HEK293 (cell line): ENCODE measurements around the gene RBMS3.

ENCODE experiments used
- CTCF ChIA-PET: fragments of 350-600 bp; formaldehyde crosslinking; extraction: SDS; loops from one replicate; lab custom pipeline; 2021; ENCODE audit warnings: antibody characterized with exemption; lab: Yijun Ruan, JAX
- POLR2A ChIA-PET: fragments of 300-600 bp; formaldehyde crosslinking; extraction: SDS; loops from one replicate; lab custom pipeline; 2020; ENCODE audit warnings: antibody characterized with exemption, inconsistent platforms; lab: Yijun Ruan, JAX
- H3K27ac ChIP-seq: fragments of 200-500 bp; sonication (Bioruptor generic); 2 replicates; pipeline ENCODE4 v1.5.1; 2014; ENCODE audit warnings: low read depth, low read length, control low read depth, inconsistent platforms; ENCODE audit errors: extremely low read depth
- H3K36me3 ChIP-seq, 2 experiments: fragments of 200-500 bp in 1 of 2; sonication (Bioruptor generic) in 1 of 2; 1 replicate in 1 of 2; 2 replicates in 1 of 2; pipeline ENCODE4 v1.5.1; 2014 to 2017; ENCODE audit warnings: inconsistent platforms in 2 of 2, low read length in 2 of 2; ENCODE audit not compliant: control insufficient read depth in 2 of 2, insufficient read depth in 1 of 2
- H3K4me1 ChIP-seq: fragments of 200-500 bp; sonication (Bioruptor generic); 2 replicates; pipeline ENCODE4 v1.5.1; 2014; ENCODE audit warnings: mild to moderate bottlenecking, low read length, inconsistent platforms; ENCODE audit not compliant: control insufficient read depth, insufficient read depth
- H3K4me3 ChIP-seq: 2 replicates; pipeline ENCODE4 v1.5.1; 2011; ENCODE audit warnings: low read depth, mild to moderate bottlenecking, control low read depth, low read length, moderate library complexity
- H3K9me3 ChIP-seq: fragments of 200-500 bp; sonication (Bioruptor generic); 2 replicates; pipeline ENCODE4 v1.5.1; 2014; ENCODE audit warnings: low read depth, low read length, inconsistent platforms; ENCODE audit not compliant: control insufficient read depth, insufficient read depth
- ELK4 ChIP-seq: IDR thresholded peaks from 2 replicates; pipeline ENCODE4 v1.6.1; 2011; ENCODE audit warnings: mild to moderate bottlenecking, low read depth, low read length, borderline replicate concordance
- INSM2 ChIP-seq: fragments of 450-650 bp; formaldehyde crosslinking; IDR thresholded peaks from 2 replicates; pipeline ENCODE4 v1.5.1; 2016; ENCODE audit warnings: missing biosample characterization, missing genetic modification characterization
- KLF9 ChIP-seq: fragments of 450-650 bp; formaldehyde crosslinking; IDR thresholded peaks from 2 replicates; pipeline ENCODE4 v1.5.1; 2016; ENCODE audit warnings: missing biosample characterization, missing genetic modification characterization, low read depth
- REST ChIP-seq: fragments of 450-650 bp; formaldehyde crosslinking; IDR thresholded peaks from 2 replicates; pipeline ENCODE4 v1.5.1; 2016; ENCODE audit warnings: missing biosample characterization, missing genetic modification characterization
- SP2 ChIP-seq: fragments of 450-650 bp; formaldehyde crosslinking; IDR thresholded peaks from 2 replicates; pipeline ENCODE4 v1.5.1; 2016; ENCODE audit warnings: missing biosample characterization, missing genetic modification characterization
- WT1 ChIP-seq: fragments of 450-650 bp; formaldehyde crosslinking; IDR thresholded peaks from 2 replicates; pipeline ENCODE4 v1.5.1; 2016; ENCODE audit warnings: missing biosample characterization, missing genetic modification characterization
- ZBTB21 ChIP-seq: fragments of 450-650 bp; formaldehyde crosslinking; IDR thresholded peaks from 2 replicates; pipeline ENCODE4 v1.5.1; 2017; ENCODE audit warnings: missing biosample characterization, missing genetic modification characterization
- ZFP41 ChIP-seq: fragments of 450-650 bp; formaldehyde crosslinking; IDR thresholded peaks from 2 replicates; pipeline ENCODE4 v1.5.1; 2016; ENCODE audit warnings: missing biosample characterization, missing genetic modification characterization, borderline replicate concordance
- ZNF10 ChIP-seq: fragments of 450-650 bp; formaldehyde crosslinking; IDR thresholded peaks from 2 replicates; pipeline ENCODE4 v1.5.1; 2017; ENCODE audit warnings: missing biosample characterization, missing genetic modification characterization
- ZNF114 ChIP-seq: fragments of 450-650 bp; formaldehyde crosslinking; IDR thresholded peaks from 2 replicates; pipeline ENCODE4 v1.5.0; 2017; ENCODE audit warnings: missing biosample characterization, missing genetic modification characterization
- ZNF223 ChIP-seq: fragments of 450-650 bp; formaldehyde crosslinking; IDR thresholded peaks from 2 replicates; pipeline ENCODE4 v1.5.1; 2016; ENCODE audit warnings: missing biosample characterization, missing genetic modification characterization
- ZNF391 ChIP-seq: fragments of 450-650 bp; formaldehyde crosslinking; IDR thresholded peaks from 2 replicates; pipeline ENCODE4 v1.5.1; 2016; ENCODE audit warnings: low read depth, missing biosample characterization, missing genetic modification characterization, borderline replicate concordance
- ZNF558 ChIP-seq: fragments of 450-650 bp; formaldehyde crosslinking; IDR thresholded peaks from 2 replicates; pipeline ENCODE4 v1.5.1; 2016; ENCODE audit warnings: missing biosample characterization, missing genetic modification characterization
- ZNF571 ChIP-seq: fragments of 450-650 bp; formaldehyde crosslinking; IDR thresholded peaks from 2 replicates; pipeline ENCODE4 v1.5.0; 2017; ENCODE audit warnings: missing biosample characterization, missing genetic modification characterization
- ZNF585B ChIP-seq: fragments of 450-650 bp; formaldehyde crosslinking; IDR thresholded peaks from 2 replicates; pipeline ENCODE4 v1.5.1; 2016; ENCODE audit warnings: missing biosample characterization, missing genetic modification characterization
- ZNF596 ChIP-seq: fragments of 450-650 bp; IDR thresholded peaks from 2 replicates; pipeline ENCODE4 v1.5.0; 2018; ENCODE audit warnings: missing biosample characterization, mild to moderate bottlenecking, missing genetic modification characterization, moderate library complexity
- ZNF621 ChIP-seq: fragments of 450-650 bp; formaldehyde crosslinking; IDR thresholded peaks from 2 replicates; pipeline ENCODE4 v1.5.1; 2017; ENCODE audit warnings: missing biosample characterization, missing genetic modification characterization
- ZSCAN30 ChIP-seq: fragments of 450-650 bp; IDR thresholded peaks from 2 replicates; pipeline ENCODE4 v1.5.1; 2018; ENCODE audit warnings: missing biosample characterization, mild to moderate bottlenecking, missing genetic modification characterization, moderate library complexity

RBMS3 gene

GRCh38 chr3:29382409-29382808 is 101.5 kb downstream of the RBMS3 start (continued):
- TF ChIP-seq ZNF223 (tag by site-specific recombination) (no peak), ZBTB21 (no peak), KLF9 (tag by site-specific recombination) (no peak), ZNF621 (tag by site-specific recombination) (no peak), ZNF585B (tag by site-specific recombination) (no peak), ZNF391 (tag by site-specific recombination) (no peak), ZSCAN30 (tag by site-specific recombination) (no peak), ELK4 (no peak)

GRCh38 chr3:29382845-29383244 is 102.0 kb downstream of the RBMS3 start:
- Histone ChIP-seq H3K4me3 (no peak overlapping the region), H3K36me3 (no peaks in the 10 kb centered on the region), H3K27ac (no peak overlapping the region), H3K4me1 (no peaks in the 10 kb centered on the region), H3K9me3 (no peaks in the 10 kb centered on the region)
- TF ChIP-seq ZNF114 (tag by site-specific recombination) = no peak
- peak; percentile 91; the same call in 1 of the 2 replicates for TF ChIP-seq ZNF558 (tag by site-specific recombination)
- CTCF ChIA-PET = interaction anchor here (0.6 kb wide), 1 partner anchor 238 kb away, joined by 3 read pairs; no protein-coding TSS in a partner anchor
- POLR2A ChIA-PET = no interaction called here

GRCh38 chr3:29384640-29385039 is 103.8 kb downstream of the RBMS3 start:
- Histone ChIP-seq H3K4me3 (no peak overlapping the region), H3K27ac (no peak overlapping the region), H3K9me3 (no peaks in the 10 kb centered on the region), H3K4me1 (peaks cover 3% of the 10 kb centered on the region; the same call in 1 of the 2 replicates), H3K36me3 (no peaks in the 10 kb centered on the region)
- ChIA-PET POLR2A (no interaction called here), CTCF (no interaction called here)
- no peak for TF ChIP-seq SP2 (tag by site-specific recombination)
- TF ChIP-seq ZSCAN30 (tag by site-specific recombination) = no peak
- no peak for TF ChIP-seq REST (tag by site-specific recombination)
- no peak for TF ChIP-seq INSM2
- TF ChIP-seq ZNF10 = no peak
- TF ChIP-seq ZNF571 (tag by site-specific recombination) = no peak
- no peak for TF ChIP-seq WT1 (tag by site-specific recombination)
- no peak for TF ChIP-seq ZFP41 (tag by site-specific recombination)
- TF ChIP-seq ZNF596 (tag by site-specific recombination) = no peak
